Choroid plexus epithelial cell (primary cell): Measurements from ENCODE around the gene SFTA2.
A peak's percentile ranks its signal among the peaks of the same experiment; 100 is the strongest.

Experiments
- DNase-seq: peaks from one replicate; pipeline ENCODE4 v3.0.0-alpha.2; 2010; ENCODE audit warnings: low read depth
- H3K4me3 ChIP-seq: 2 replicates; pipeline ENCODE4 v1.5.1; 2011; ENCODE audit warnings: low read depth, mild to moderate bottlenecking, control low read depth, low read length, moderate library complexity
- CTCF ChIP-seq: conservative IDR thresholded peaks from 2 replicates; pipeline ENCODE4 v1.5.1; 2011; ENCODE audit warnings: low read depth, mild to moderate bottlenecking, control low read depth, inconsistent platforms, low read length, moderate library complexity

Gene SFTA2

GRCh38 chr6:30966154-30966553 lies 34.2 kb upstream of the SFTA2 start:
- DNase-seq, result no peak
- TF ChIP-seq CTCF, result no peak
- H3K4me3 ChIP-seq, result no peak overlapping the region

GRCh38 chr6:30965140-30965601 lies 33.2 kb upstream of the SFTA2 start:
- no peak overlapping the region for H3K4me3 ChIP-seq
- TF ChIP-seq CTCF, result no peak
- DNase-seq, result no peak

GRCh38 chr6:30964075-30964474 lies 32.1 kb upstream of the SFTA2 start:
- no peak overlapping the region for H3K4me3 ChIP-seq
- no peak for TF ChIP-seq CTCF
- DNase-seq, result no peak

- H3K4me3 ChIP-seq, result no peak overlapping the region
- no peak for TF ChIP-seq CTCF
- peak; percentile 18 for DNase-seq
Measured at GRCh38 chr6:30963641-30964040, 31.7 kb upstream of the SFTA2 start.

GRCh38 chr6:30962716-30963115 lies 30.7 kb upstream of the SFTA2 start:
- no peak for DNase-seq
- H3K4me3 ChIP-seq, result no peak overlapping the region
- no peak for TF ChIP-seq CTCF

- no peak for TF ChIP-seq CTCF
- peak; percentile 50 for DNase-seq
- H3K4me3 ChIP-seq, result no peak overlapping the region
Measured at GRCh38 chr6:30960907-30961673, 29.1 kb upstream of the SFTA2 start.

- H3K4me3 ChIP-seq, result no peak overlapping the region
- no peak for TF ChIP-seq CTCF
- DNase-seq, result no peak
Measured at GRCh38 chr6:30957716-30958115, 25.7 kb upstream of the SFTA2 start.
